HG02678 (cell line): ENCODE measurements around the gene SCRN1.
"Not testable (repeated sequence)": the region's sequence is repeated elsewhere in the genome, so short reads cannot be mapped to it uniquely, and the experiment has no call there.

Experiments used
- ATAC-seq: cut with Tn5 transposase; IDR thresholded peaks from one replicate; pipeline ENCODE4 v1.9.1; 2021; ENCODE audit warnings: mild to moderate bottlenecking, moderate library complexity; ENCODE audit not compliant: unreplicated experiment

SCRN1 gene

DNA sequence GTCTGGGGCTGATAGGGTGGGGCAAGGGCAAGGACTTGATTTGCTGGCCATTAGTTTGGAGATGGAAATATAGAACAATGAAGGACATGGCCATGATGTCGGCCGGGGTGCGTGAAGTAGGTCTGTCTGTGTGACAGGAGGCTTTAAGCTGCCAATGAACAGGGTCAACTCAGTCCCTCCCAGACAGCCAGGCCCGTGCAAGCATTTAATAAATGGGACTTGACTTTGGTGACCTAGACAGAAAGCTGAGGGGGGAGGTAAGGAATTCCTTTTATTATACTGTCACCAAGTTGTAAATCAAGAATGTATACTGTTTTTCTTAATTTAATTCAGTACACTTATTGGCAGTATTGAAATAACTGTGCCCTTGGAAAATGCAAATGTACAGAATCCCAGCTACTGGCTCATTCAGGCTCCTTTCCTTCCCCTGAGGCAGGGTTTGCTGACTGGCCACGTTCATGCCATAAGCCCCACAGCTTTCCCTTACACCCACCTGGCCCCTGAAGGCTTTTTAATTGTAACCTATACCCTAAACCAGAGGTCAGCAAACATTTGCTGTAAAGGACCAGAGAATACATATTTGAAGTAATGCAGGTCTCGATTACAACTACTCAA is 96.1 kb downstream of the SCRN1 start:
- no peak for ATAC-seq

DNA sequence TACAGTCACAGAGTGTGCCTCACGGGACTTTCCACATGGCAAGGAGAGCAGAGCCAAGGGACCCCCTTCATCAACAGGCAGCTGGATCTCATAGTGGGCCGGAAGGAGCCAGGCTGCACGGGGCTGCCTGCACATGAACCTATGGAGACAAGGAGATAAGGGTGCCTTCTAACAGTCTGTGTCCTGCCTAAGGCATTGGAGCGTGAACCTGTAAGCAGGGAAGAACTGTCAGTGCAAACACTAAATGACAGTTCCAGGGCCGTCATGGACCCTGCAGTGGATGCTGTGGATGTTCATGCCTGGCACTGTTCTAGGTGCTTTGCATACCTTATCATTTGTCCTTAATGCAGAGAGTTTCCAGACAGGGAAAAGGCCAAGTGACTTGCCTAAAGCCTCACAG is 97.4 kb downstream of the SCRN1 start:
- ATAC-seq, result no peak

DNA sequence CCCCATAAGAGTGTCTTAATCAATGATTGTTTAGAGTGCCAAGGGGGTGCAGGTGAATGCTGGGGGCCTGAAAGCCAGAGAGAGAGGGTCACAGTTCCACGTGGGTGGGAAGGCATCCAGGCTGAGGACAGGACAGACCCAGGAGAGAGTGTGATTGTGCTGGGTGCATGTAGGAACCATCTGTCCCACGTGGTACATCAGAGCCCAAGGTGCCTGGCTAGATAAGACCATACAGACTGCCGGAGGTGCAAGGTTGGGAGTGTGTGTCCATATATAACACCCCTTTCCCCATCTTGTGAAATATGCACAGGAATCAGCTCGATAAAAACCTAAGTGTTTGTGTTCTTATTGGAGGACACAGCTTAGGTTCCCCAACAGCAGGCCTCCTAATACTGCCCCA is 97.8 kb downstream of the SCRN1 start:
- ATAC-seq, result no peak

DNA sequence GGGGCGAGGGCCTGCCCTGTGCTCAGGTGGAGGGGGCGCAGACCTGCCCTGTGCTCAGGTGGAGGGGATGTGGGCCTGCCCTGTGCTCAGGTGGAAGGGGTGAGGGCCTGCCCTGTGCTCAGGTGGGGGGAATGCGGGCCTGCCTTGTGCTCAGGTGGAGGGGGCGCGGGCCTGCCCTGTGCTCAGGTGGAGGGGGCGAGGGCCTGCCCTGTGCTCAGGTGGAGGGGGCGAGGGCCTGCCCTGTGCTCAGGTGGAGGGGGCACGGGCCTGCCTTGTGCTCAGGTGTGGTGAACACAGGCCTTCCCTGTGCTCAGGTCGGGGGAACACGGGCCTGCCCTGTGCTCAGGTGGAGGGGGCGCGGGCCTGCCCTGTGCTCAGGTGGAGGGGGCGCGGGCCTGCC is 98.8 kb downstream of the SCRN1 start:
- ATAC-seq, result not testable (repeated sequence)

DNA sequence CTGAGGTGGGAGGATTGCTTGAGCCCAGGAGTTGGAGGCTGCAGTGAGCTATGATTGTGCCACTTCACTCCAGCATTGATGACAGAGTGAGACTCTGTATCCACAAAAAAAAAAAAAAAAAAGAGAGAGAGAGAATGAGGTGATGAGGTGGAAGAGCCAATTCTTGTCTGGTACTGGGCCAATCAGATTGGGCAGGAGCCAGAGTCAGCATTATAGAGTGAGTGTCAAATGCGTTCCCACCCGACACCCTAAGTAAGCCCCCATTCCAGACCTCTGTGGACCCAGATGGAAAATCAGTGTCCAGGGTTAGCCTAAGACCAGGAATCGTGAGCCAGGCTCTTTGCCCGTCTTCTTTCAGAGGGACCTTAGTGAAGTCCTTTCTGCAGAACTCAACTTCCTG is 99.3 kb downstream of the SCRN1 start:
- no peak for ATAC-seq

DNA sequence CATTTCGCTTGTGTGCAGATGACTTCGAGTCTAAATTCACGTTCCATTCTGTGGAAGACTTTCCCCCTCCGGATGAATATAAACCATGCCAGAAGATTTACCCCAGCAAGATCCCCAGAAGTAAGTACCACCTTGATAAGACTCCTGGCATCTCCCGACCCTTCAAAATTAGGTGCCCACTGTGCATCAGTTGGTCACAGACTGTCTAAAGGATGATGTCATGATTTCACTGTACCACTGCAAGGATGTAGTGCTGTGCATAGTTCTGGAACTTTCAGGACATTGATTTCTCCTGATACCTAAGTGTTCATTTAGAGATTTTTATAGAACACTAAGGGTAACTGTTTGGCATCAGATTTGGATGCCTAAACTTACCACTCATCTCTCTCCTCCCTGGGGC is 100.3 kb downstream of the SCRN1 start:
- no peak for ATAC-seq

DNA sequence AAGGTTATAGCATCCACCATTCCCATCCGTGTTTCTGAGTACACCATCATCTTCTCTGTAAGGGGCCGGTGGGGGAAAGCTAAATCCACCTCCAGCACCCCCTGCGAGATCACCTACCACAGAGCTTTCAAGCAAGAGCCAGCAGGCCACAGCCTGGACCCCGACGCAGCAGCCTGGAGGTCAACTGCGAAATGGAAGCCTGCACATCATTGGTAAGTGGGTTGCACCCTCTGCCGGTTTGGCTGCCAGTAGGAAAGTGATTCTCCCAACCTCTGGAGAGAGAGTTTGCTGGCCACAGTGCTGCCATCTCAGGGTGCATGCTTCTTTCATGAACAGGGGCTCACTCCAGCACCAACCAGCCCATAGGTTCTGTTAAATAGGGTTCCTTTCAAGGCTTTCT is 101.6 kb downstream of the SCRN1 start:
- no peak for ATAC-seq

DNA sequence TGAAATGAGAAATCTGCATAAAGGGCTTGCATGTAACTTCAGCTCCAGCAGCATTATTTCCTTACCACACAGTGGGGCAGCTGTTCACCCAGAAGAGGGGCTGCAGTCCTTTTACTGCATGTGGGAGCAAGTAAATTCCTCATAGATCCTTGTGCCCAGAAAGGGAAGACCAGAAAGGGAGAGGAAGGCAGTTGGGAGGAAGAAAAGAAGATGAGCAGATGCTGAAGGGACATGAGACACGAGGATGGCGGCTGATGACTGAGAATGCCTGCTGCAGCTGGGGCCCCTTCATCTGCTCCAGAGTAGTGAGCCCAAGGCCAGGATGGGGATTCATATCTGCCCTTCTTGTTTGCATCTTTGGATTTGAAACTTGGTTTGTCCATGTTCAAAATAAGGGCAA is 102.8 kb downstream of the SCRN1 start:
- no peak for ATAC-seq

DNA sequence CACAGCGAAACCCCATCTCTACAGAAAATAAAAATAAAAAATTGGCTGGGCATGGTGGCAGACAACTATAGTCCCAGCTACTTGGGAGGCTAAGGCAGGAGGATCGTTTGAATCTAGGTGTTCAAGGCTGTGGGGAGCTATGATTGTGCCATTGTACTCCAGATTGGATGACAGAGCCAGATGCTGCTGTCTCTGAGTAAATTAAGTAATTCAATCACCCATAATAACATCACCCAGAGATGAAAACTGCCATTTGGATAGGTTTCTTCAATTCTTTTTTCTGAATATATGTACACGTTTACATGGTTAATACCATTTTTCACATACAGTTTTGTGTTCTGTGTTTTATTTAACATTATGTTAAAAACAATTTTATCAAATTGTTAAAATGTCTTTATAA is 104.0 kb downstream of the SCRN1 start:
- ATAC-seq, result no peak

DNA sequence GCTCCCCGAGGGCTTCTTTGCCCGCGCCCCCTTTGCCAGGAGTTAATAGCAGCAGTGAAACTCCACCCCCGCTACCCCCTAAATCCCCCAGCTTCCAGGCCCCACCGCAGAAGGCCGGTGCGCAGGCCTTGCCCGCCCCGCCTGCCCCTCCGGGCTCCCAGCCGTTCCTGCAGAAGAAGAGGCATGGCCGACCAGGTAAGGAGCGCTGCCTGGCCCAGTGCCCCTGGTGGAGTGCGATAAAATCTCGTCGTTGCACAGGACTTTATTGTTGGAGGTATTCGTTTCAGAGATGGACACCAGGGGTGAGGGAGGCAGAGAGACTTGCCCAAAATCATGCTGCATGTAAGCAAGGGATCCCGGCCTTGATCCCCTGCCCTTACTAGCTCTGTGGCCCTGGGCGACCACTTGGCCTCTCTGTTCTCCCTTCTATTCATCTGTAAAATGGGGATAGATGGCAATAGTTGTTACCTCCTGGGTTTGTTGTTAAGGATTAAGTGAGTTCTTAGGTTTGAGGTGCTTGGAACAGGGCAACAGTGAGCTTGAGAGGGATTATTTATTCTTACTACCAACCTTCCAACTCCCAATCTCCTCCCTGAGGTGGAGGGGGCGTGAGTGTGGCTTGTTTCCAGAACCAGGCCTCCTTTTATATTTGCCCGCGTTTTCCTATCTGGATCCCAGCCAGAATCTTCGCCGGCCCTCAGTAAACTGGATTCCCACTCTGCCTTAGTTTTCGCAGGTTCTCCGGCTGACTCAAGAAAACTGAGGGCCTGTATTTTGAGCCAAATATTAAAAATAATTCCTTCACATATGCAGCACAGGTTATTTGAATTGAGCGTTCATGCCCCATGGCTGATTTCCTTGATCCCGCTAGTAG is 105.0 kb downstream of the SCRN1 start:
- ATAC-seq, result no peak

DNA sequence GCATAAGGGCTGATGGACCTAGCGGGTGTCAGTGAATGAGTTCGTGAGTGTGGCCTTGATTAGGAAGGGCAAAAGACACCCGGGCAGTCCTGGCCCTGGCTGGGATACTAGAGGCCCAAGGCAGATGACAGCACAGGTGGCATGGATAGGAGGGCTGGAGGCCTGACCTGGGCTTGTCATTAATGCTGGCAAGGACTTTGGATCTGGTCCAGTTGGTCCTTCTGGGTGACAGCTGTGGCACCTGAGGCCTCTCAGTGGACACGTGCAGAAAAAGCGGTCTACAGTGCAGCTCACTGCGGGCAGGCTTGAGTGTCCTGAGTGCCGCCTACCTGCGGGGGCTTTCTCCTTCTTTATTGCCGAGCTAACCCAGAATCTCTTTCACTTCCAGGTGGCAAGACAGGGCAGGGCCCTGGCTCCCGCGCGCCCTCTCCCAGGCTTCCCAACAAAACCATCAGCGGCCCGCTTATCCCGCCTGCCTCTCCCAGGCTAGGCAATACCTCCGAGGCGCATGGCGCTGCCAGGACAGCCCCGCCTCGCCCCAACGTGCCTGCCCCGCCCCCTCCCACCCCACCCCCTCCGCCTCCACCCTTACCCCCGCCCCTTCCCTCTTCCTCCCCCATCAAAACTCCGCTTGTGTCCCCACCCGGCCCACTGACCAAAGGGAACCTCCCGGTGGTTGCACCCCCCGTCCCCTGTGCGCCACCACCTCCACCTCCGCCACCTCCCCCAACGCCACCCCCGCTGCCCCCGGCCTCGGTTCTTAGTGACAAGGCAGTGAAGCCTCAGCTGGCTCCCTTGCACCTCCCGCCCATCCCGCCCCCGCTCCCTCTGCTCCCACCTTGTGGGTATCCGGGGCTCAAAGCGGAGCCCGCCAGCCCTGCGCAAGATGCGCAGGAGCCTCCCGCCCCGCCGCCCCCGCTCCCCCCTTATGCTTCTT is 105.9 kb downstream of the SCRN1 start:
- ATAC-seq, result no peak

DNA sequence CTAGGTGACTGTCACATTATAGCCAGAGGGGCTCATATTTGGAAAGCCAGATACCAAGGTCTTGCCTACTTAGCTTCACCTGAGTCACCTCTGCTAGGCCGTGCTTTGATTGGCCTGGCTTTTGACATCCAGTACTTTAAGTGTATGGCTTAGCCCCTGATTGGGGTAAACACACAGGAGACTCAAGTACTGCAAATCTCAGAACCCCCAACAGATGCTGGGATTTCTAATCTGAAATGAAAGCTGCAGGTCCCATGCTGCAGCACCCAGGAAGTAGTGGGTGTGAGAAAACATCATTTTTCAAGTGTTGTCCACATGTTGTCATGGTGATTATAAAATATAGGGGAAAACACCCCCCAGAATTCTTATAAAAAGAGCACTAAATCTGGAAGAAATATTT is 107.1 kb downstream of the SCRN1 start:
- ATAC-seq, result no peak

DNA sequence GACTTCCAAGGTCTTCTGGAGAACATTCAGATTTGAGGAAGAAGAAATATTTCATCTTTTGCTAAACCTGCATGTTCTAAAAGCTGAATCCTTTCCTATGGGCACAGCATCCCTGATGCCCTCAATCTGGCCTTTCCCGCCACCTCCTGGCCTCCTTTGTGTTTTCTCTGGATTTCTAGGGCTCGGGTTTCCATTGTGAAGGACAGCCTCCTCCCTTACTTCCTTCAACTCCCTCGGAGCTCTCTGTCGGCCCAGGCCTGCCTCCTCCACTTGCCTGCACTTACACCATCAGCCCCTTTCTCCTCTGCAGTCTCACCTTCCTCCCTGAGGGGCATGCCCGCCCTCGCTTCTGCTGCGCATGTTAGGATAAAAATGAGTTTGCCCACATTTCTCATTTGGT is 107.9 kb downstream of the SCRN1 start:
- no peak for ATAC-seq

DNA sequence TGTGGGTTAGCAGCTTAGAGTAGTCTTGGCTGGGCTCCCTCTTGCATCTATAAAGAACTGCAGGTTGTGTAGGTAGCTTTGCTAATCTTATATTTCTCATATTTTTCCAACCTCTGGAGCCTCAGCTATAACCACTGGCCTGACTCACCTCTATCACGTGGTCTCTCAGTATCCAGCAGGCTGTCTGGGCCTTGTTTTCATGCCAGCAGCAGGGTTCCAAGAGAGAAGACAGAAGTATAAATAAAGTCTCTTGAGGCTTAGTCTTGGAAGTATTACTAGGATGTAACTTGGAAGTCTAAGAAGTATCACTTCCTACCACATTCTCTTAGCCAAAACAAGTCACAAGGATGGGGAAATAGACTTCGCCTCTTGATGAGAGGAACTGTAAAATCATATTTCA is 110.0 kb downstream of the SCRN1 start:
- ATAC-seq, result no peak

DNA sequence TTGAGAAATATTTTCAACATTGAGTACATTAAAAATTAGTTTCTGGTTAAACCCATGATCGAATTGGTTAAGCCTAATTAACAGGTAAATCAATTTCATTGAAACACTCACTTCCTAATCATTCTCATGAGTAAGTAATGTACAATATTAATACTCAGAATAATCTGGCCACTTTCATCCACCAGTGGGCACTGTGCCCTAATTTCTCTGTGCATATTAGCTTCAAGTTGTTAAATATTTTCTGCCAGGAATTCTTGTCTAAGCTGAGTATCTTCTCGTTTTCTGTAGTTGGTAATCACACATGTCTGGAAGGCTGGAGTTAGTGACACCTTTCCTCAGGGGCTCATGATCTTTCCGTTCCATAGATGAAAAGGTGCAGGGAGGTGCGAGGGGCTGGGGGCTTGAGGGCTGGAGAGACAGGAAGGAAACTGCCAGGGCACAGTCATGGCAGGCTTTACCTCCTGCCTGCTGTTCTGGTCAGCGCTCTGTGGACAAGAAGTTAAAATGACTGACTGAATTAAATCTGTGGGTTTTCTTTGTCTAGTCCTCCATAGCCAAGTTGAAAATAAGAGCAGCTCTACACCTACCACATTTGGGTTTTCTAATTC is 111.4 kb downstream of the SCRN1 start:
- no peak for ATAC-seq

DNA sequence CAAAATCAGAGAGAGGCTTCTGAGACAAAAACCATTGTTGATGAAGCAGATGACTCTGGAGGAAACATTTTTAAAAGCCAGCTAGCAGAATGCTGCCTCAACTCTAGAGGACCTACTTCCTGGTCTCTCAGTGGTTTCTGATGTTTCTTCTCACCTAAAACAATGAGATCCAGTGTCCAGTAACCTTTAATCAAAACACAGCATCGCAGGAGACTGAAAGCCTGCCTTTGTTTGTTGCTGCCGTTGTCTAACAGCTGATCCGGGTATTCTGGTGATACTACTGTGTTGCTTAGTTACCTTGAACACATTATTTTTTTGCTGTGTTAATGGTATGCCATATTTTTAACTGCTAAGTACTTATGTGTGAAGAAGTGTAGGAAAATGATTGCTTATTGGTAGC is 112.4 kb downstream of the SCRN1 start:
- no peak for ATAC-seq

DNA sequence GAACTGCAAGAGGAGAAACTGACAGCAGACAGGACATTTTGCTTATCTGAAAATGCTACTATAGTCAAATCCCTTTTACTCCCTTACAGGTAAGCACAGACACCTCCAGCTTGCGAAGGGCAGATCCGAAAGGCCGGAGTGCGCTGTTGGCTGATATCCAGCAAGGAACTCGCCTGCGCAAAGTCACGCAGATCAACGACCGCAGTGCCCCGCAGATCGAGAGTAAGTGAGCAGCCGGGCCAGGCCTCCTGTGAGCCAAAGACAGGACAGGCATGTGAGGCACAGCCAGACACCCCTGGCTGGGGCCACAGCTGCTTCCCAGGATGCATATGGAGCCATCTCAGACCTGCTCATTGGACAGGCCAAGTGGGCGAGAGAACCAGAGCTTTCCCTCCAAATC is 113.9 kb downstream of the SCRN1 start:
- no peak for ATAC-seq

DNA sequence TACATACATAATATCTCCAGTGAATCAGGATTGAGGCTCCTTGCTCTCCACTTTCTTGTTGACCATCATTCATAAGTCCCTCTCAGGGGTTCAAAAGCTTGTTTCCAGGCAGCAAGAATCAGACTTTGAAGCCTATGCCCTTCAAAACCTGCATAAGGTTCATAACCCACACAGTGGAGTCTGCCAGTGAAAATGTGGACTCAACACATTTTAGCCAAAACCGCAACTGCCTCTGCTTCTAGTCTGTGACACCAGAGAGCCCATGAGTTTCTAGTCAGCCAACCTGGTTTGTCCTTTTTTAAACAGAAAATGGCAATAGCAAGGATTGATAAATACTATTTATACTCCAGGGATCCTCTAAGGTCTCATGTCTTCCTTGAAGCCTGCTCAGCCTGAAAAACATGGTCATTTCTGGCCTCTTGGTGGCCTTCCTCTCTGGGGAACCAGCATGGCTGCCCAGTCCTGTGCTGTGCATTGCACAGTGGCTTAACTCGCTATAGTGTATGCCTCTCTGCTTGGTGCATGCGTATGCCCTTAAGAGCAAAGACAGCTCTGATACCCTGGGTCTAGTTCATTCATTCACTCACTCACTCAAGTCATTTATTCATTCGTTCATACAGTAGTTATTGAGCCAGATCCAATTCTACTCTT is 115.8 kb downstream of the SCRN1 start:
- ATAC-seq, result no peak

DNA sequence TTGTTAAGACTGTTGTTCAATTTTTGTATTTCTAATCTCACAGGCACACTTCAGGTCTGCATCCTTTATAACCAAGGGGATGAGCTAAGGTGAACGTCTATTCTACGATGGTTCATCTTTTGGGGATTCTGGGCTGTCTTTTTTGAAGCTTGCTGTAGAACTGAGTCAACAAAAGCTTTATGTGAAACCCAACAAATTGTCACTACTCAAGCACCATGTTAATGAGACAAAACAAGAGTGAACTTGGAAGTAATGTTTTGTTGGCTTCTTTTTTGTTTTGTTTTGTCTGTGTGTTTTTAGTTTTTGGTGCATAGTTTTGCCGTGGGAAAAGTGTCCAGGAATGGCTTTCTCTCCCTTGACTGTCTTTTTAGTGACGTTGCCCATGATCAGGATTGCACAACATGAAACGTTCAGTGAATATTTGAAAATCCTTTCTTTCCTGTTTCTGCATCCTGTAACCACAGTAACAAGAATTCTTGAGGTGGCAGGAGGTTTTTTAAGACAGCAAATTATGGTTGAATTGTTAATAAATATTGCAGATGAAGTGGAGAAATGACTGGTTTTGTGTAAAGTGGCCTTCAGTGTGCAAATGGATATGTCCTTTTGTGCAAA is 117.7 kb downstream of the SCRN1 start:
- ATAC-seq, result no peak
